H9 (cell line): ENCODE measurements around the gene PRSS8. TPM values are rescaled to one million over a fixed set of nuclear protein-coding genes. Genes with fewer than 3 reads are reported as not detected.

Experiments
- DNase-seq: peaks from one replicate; pipeline ENCODE4 v3.0.0-alpha.2; 2017
- H2AFZ ChIP-seq: one replicate; pipeline ENCODE4 v1.6.1; 2013; ENCODE audit warnings: mild to moderate bottlenecking, low read length, control low read depth, moderate library complexity
- H2AK5ac ChIP-seq: 2 replicates; pipeline ENCODE4 v1.6.1; 2013; ENCODE audit warnings: low read length, control low read depth, mixed read lengths; ENCODE audit not compliant: insufficient read length
- H2BK120ac ChIP-seq: one replicate; pipeline ENCODE4 v1.6.1; 2013; ENCODE audit warnings: low read depth, mild to moderate bottlenecking, low read length, control low read depth, inconsistent platforms; ENCODE audit not compliant: poor library complexity, severe bottlenecking
- H2BK12ac ChIP-seq: 2 replicates; pipeline ENCODE4 v1.6.1; 2013; ENCODE audit warnings: low read length, control low read depth, mixed read lengths, low read depth; ENCODE audit not compliant: insufficient read length
- H2BK15ac ChIP-seq: 2 replicates; pipeline ENCODE4 v1.6.1; 2013; ENCODE audit warnings: low read depth, low read length, control low read depth
- H2BK20ac ChIP-seq: one replicate; pipeline ENCODE4 v1.6.1; 2013; ENCODE audit warnings: low read depth, mild to moderate bottlenecking, low read length, control low read depth, inconsistent platforms; ENCODE audit not compliant: poor library complexity, severe bottlenecking
- H2BK5ac ChIP-seq: 2 replicates; pipeline ENCODE4 v1.6.1; 2013; ENCODE audit warnings: low read length, control low read depth, mixed read lengths; ENCODE audit not compliant: insufficient read length
- H3K14ac ChIP-seq: 2 replicates; pipeline ENCODE4 v1.6.1; 2013; ENCODE audit warnings: low read length, control low read depth; ENCODE audit not compliant: insufficient read depth
- H3K18ac ChIP-seq: 2 replicates; pipeline ENCODE4 v1.6.1; 2013; ENCODE audit warnings: low read depth, mild to moderate bottlenecking, mixed read lengths, low read length, control low read depth; ENCODE audit not compliant: insufficient read length
- H3K23ac ChIP-seq: 2 replicates; pipeline ENCODE4 v1.6.1; 2013; ENCODE audit warnings: low read length, control low read depth, mixed read lengths, low read depth; ENCODE audit not compliant: insufficient read length
- H3K23me2 ChIP-seq: 2 replicates; pipeline ENCODE4 v1.6.1; 2013; ENCODE audit warnings: low read depth, mild to moderate bottlenecking, mixed read lengths, low read length, control low read depth; ENCODE audit not compliant: insufficient read length, poor library complexity, severe bottlenecking
- H3K27ac ChIP-seq: 2 replicates; pipeline ENCODE4 v1.5.1; 2013; ENCODE audit warnings: low read length, control low read depth, mixed read lengths, low read depth; ENCODE audit not compliant: insufficient read length
- H3K27me3 ChIP-seq: 2 replicates; pipeline ENCODE4 v1.6.1; 2013; ENCODE audit warnings: low read length, control low read depth, inconsistent platforms; ENCODE audit not compliant: insufficient read depth
- H3K4ac ChIP-seq: 2 replicates; pipeline ENCODE4 v1.6.1; 2013; ENCODE audit warnings: low read depth, mild to moderate bottlenecking, control low read depth, inconsistent platforms, low read length, moderate library complexity
- H3K4me1 ChIP-seq: 2 replicates; pipeline ENCODE4 v1.6.1; 2013; ENCODE audit warnings: low read length, control low read depth, inconsistent platforms; ENCODE audit not compliant: insufficient read depth
- H3K4me2 ChIP-seq: 2 replicates; pipeline ENCODE4 v1.6.1; 2013; ENCODE audit warnings: low read length, control low read depth, mixed read lengths; ENCODE audit not compliant: insufficient read length, insufficient read depth
- H3K56ac ChIP-seq: 2 replicates; pipeline ENCODE4 v1.6.1; 2013; ENCODE audit warnings: low read depth, mild to moderate bottlenecking, mixed read lengths, low read length, control low read depth; ENCODE audit not compliant: insufficient read length
- H3K79me1 ChIP-seq: 2 replicates; pipeline ENCODE4 v1.6.1; 2013; ENCODE audit warnings: low read depth, mild to moderate bottlenecking, moderate library complexity, low read length, control low read depth, inconsistent platforms; ENCODE audit not compliant: insufficient read depth, poor library complexity, severe bottlenecking
- H3K79me2 ChIP-seq: 2 replicates; pipeline ENCODE4 v1.6.1; 2013; ENCODE audit warnings: low read length, control low read depth, inconsistent platforms; ENCODE audit not compliant: insufficient read depth
- H3K9ac ChIP-seq: 2 replicates; pipeline ENCODE4 v1.6.1; 2013; ENCODE audit warnings: low read length, control low read depth, mixed read lengths; ENCODE audit not compliant: insufficient read length; ENCODE audit errors: extremely low read depth
- H3K9me3 ChIP-seq: one replicate; pipeline ENCODE4 v1.6.1; 2013; ENCODE audit warnings: low read depth, low read length, inconsistent platforms; ENCODE audit not compliant: control insufficient read depth
- H3T11ph ChIP-seq: one replicate; pipeline ENCODE4 v1.6.1; 2013; ENCODE audit warnings: mild to moderate bottlenecking, low read length, control low read depth, inconsistent platforms
- H4K20me1 ChIP-seq: one replicate; pipeline ENCODE4 v1.6.1; 2013; ENCODE audit not compliant: control insufficient read depth, insufficient read length, insufficient read depth
- H4K5ac ChIP-seq: 2 replicates; pipeline ENCODE4 v1.6.1; 2013; ENCODE audit warnings: low read depth, mild to moderate bottlenecking, mixed read lengths, low read length, control low read depth; ENCODE audit not compliant: insufficient read length
- H4K8ac ChIP-seq: replicated peaks from 2 replicates; pipeline ENCODE4 v1.6.1; 2013; ENCODE audit warnings: low read length, control low read depth, mixed read lengths, low read depth; ENCODE audit not compliant: insufficient read length
- H4K91ac ChIP-seq: 2 replicates; pipeline ENCODE4 v1.6.1; 2013; ENCODE audit warnings: low read depth, mild to moderate bottlenecking, moderate library complexity, mixed read lengths, low read length, control low read depth; ENCODE audit not compliant: insufficient read length
- H3K27ac Mint-ChIP-seq, 3 experiments: 2 replicates in 2 of 3; 3 replicates in 1 of 3; pipeline ENCODE4 v1.8.0; 2020 to 2021; ENCODE audit warnings: mixed read lengths in 3 of 3, mild to moderate bottlenecking in 1 of 3, moderate library complexity in 1 of 3
- H3K27me3 Mint-ChIP-seq: 2 replicates; pipeline ENCODE4 v1.8.0; 2021; ENCODE audit warnings: low read depth, mild to moderate bottlenecking, moderate library complexity, mixed read lengths
- H3K36me3 Mint-ChIP-seq, 3 experiments: 2 replicates in 2 of 3; 3 replicates in 1 of 3; pipeline ENCODE4 v1.8.0; 2020 to 2021; ENCODE audit warnings: low read depth in 3 of 3, mixed read lengths in 3 of 3; ENCODE audit not compliant: insufficient read depth in 1 of 3
- H3K4me1 Mint-ChIP-seq, 2 experiments: 2 replicates each; pipeline ENCODE4 v1.8.0; 2020; ENCODE audit warnings: mixed read lengths in 2 of 2
- H3K4me3 Mint-ChIP-seq, 2 experiments: 2 replicates in 1 of 2; 3 replicates in 1 of 2; pipeline ENCODE4 v1.8.0; 2020 to 2021; ENCODE audit warnings: mild to moderate bottlenecking in 2 of 2, mixed read lengths in 2 of 2, moderate library complexity in 1 of 2
- H3K9me3 Mint-ChIP-seq, 2 experiments: 2 replicates in 1 of 2; 3 replicates in 1 of 2; pipeline ENCODE4 v1.8.0; 2020; ENCODE audit warnings: mild to moderate bottlenecking in 2 of 2, mixed read lengths in 2 of 2, moderate library complexity in 1 of 2
- CTCF ChIP-seq: fragments of 200-600 bp; sonication (generic); conservative IDR thresholded peaks from 3 replicates; pipeline ENCODE4 v1.8.0; 2021; ENCODE audit warnings: antibody characterized with exemption, mild to moderate bottlenecking
- WGBS: extraction: QIAGEN DNeasy Blood & Tissue Kit; methylation state at CpG from one replicate; pipeline ENCODE4 v1.1.7; 2013; ENCODE audit warnings: missing lambda C conversion rate, low lambda C conversion rate, mixed read lengths; ENCODE audit not compliant: insufficient read length; ENCODE audit errors: extremely low coverage; 5-methylcytosine and 5-hydroxymethylcytosine counted together
- total RNA-seq: library from RNA; stranded (reverse); gene quantifications from 2 replicates; pipeline ENCODE4 v1.2.1, GENCODE V29; 2021

PRSS8 gene
- total RNA-seq, 1 experiment from 2014 or later = 64.0 TPM

DNA sequence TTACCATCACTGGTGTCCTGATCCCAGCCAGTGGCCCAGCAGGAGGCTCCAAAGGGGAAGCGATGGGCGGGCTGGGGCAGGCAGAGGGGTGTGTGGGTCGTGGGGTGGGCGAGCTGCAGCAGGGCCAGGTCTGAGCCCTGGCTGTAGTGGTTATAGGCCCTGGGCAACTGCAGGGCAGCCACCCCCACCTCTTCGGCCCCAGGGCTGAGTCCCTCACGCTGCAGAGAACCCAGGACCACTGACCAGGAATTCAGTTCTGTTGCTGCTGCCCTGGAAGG lies 49.0 kb downstream of the PRSS8 start:
- Histone ChIP-seq H2BK15ac (no peak overlapping the region), H3K18ac (no peak overlapping the region), H3K27ac (no peak overlapping the region), H4K20me1 (no peaks in the 10 kb centered on the region), H2AK5ac (no peak overlapping the region), H3K9me3 (no peaks in the 10 kb centered on the region), H3K4me1 (no peaks in the 10 kb centered on the region), H3K23me2 (no peaks in the 10 kb centered on the region), H3K9ac (no peak overlapping the region), H4K91ac (no peak overlapping the region), H3K27me3 (no peaks in the 10 kb centered on the region), H3K56ac (no peak overlapping the region), H3K4ac (no peak overlapping the region), H2BK12ac (no peak overlapping the region), H2BK120ac (no peak overlapping the region), H4K5ac (no peak overlapping the region), H3K14ac (no peak overlapping the region), H2BK20ac (no peak overlapping the region), H3T11ph (no peak overlapping the region), H3K4me2 (no peak overlapping the region), H3K79me1 (peaks cover 2% of the 10 kb centered on the region), H3K23ac (no peak overlapping the region), H2AFZ (no peak overlapping the region), H2BK5ac (no peak overlapping the region), H3K79me2 (no peaks in the 10 kb centered on the region), H4K8ac (no peak overlapping the region)
- Mint-ChIP-seq H3K4me3 (no peak overlapping the region), H3K27ac (no peak overlapping the region; a peak in 1 of 7 replicates), H3K9me3 (no peaks in the 10 kb centered on the region), H3K27me3 (no peaks in the 10 kb centered on the region), H3K4me1 (peaks cover 0 to 3% of the 10 kb centered on the region in 2 experiments; a peak in 1 of 4 replicates), H3K36me3 (peaks cover 7 to 33% (median 29%) of the 10 kb centered on the region in 3 experiments; a peak in 6 of 7 replicates)
- no CpG with 5 or more reads among the region's 6 CpGs for WGBS
- no peak for DNase-seq
- no peak for TF ChIP-seq CTCF
